GM18951 (cell line): ENCODE data around the gene GAL3ST3.
A peak's percentile ranks its signal among the peaks of the same experiment; 100 is the strongest.

ENCODE experiments used
- POLR2A ChIP-seq: IDR thresholded peaks from 4 replicates; pipeline ENCODE4 v1.6.1; 2011; ENCODE audit warnings: mild to moderate bottlenecking; ENCODE audit not compliant: insufficient read length, insufficient read depth; ENCODE audit errors: extremely low read depth
- in situ Hi-C: fragments of 300-500 bp; cut with MboI; formaldehyde crosslinking; loops from one replicate; pipeline ENCODE4 v1.12.0; 2022; ENCODE audit warnings: low sequenced_read_pairs, mixed read lengths, inconsistent platforms; ENCODE audit not compliant: unreplicated experiment

GAL3ST3 gene

GRCh38 chr11:66076561-66076960 lies 27.6 kb upstream of the GAL3ST3 start:
- in situ Hi-C loops = no loop called here
- TF ChIP-seq POLR2A = no peak

GRCh38 chr11:66075273-66075672 lies 26.3 kb upstream of the GAL3ST3 start:
- no peak for TF ChIP-seq POLR2A
- in situ Hi-C loops = no loop called here

GRCh38 chr11:66073669-66074068 lies 24.7 kb upstream of the GAL3ST3 start:
- no peak for TF ChIP-seq POLR2A
- in situ Hi-C loops = no loop called here

- no peak for TF ChIP-seq POLR2A
- in situ Hi-C loops = no loop called here
These were observed 23.6 kb upstream of the GAL3ST3 start for GRCh38 chr11:66072518-66072917.

GRCh38 chr11:66072081-66072480 lies 23.1 kb upstream of the GAL3ST3 start:
- in situ Hi-C loops = no loop called here
- no peak for TF ChIP-seq POLR2A

- in situ Hi-C loops = no loop called here
- TF ChIP-seq POLR2A = no peak
These were observed 22.4 kb upstream of the GAL3ST3 start for GRCh38 chr11:66071381-66071801.

- in situ Hi-C loops = no loop called here
- no peak for TF ChIP-seq POLR2A
These were observed 21.8 kb upstream of the GAL3ST3 start for GRCh38 chr11:66070604-66071380.

GRCh38 chr11:66069715-66070603 lies 21.0 kb upstream of the GAL3ST3 start, which contains the start of gene PACS1:
Gene PACS1 (plus strand): TSS chr11:66070272. CDS start chr11:66070487, 215 bp downstream.
- TF ChIP-seq POLR2A = peak; percentile 75
- in situ Hi-C loops = no loop called here

- in situ Hi-C loops = no loop called here
- no peak for TF ChIP-seq POLR2A
These were observed 20.2 kb upstream of the GAL3ST3 start for GRCh38 chr11:66068923-66069714.

GRCh38 chr11:66068154-66068821 lies 19.3 kb upstream of the GAL3ST3 start:
- in situ Hi-C loops = no loop called here
- TF ChIP-seq POLR2A = no peak

GRCh38 chr11:66067640-66068039 lies 18.7 kb upstream of the GAL3ST3 start:
- no peak for TF ChIP-seq POLR2A
- in situ Hi-C loops = no loop called here

- in situ Hi-C loops = no loop called here
- no peak for TF ChIP-seq POLR2A
These were observed 17.8 kb upstream of the GAL3ST3 start for GRCh38 chr11:66066751-66067150.
